Measurements from ENCODE around the gene INCENP.

The INCENP gene

GRCh38 chr11:62148271-62148980 lies 24.6 kb downstream of the INCENP start:
- Histone ChIP-seq H3K4me3 (ENCODE audit: insufficient read depth, low read depth, low read length, poor library complexity, severe bottlenecking) (no peak overlapping the region), H3K9me3 (ENCODE audit: control insufficient read depth, low read length) (no peaks in the 10 kb centered on the region), H3K36me3 (ENCODE audit: control insufficient read depth, insufficient read depth, low read length) (peaks cover 65% of the 10 kb centered on the region), H3K4me1 (ENCODE audit: control insufficient read depth, insufficient read depth, low read length, poor library complexity, severe bottlenecking) (no peaks in the 10 kb centered on the region), H3K27ac (ENCODE audit: insufficient read depth, low read length, poor library complexity, severe bottlenecking) (no peak overlapping the region), H3K27me3 (replicated peaks; ENCODE audit: control insufficient read depth, insufficient read depth, low read length, poor library complexity, severe bottlenecking) (no peaks in the 10 kb centered on the region)
- DNase-seq: no peak

- H3K36me3 ChIP-seq (ENCODE audit: control insufficient read depth, insufficient read depth, low read length): peaks cover 60% of the 10 kb centered on the region
- H3K9me3 ChIP-seq (ENCODE audit: control insufficient read depth, low read length): no peaks in the 10 kb centered on the region
- no peak overlapping the region for H3K4me3 ChIP-seq (ENCODE audit: insufficient read depth, low read depth, low read length, poor library complexity, severe bottlenecking)
- no peak overlapping the region for H3K27ac ChIP-seq (ENCODE audit: insufficient read depth, low read length, poor library complexity, severe bottlenecking)
- no peak for DNase-seq
- H3K4me1 ChIP-seq (ENCODE audit: control insufficient read depth, insufficient read depth, low read length, poor library complexity, severe bottlenecking): no peaks in the 10 kb centered on the region
- no peaks in the 10 kb centered on the region for H3K27me3 ChIP-seq (replicated peaks; ENCODE audit: control insufficient read depth, insufficient read depth, low read length, poor library complexity, severe bottlenecking)
These were observed 26.4 kb downstream of the INCENP start for GRCh38 chr11:62149986-62150886.

GRCh38 chr11:62150887-62151736 lies 27.3 kb downstream of the INCENP start:
- Histone ChIP-seq H3K36me3 (ENCODE audit: control insufficient read depth, insufficient read depth, low read length) (peaks cover 51% of the 10 kb centered on the region), H3K27ac (ENCODE audit: insufficient read depth, low read length, poor library complexity, severe bottlenecking) (no peak overlapping the region), H3K9me3 (ENCODE audit: control insufficient read depth, low read length) (no peaks in the 10 kb centered on the region), H3K27me3 (replicated peaks; ENCODE audit: control insufficient read depth, insufficient read depth, low read length, poor library complexity, severe bottlenecking) (no peaks in the 10 kb centered on the region), H3K4me3 (ENCODE audit: insufficient read depth, low read depth, low read length, poor library complexity, severe bottlenecking) (no peak overlapping the region), H3K4me1 (ENCODE audit: control insufficient read depth, insufficient read depth, low read length, poor library complexity, severe bottlenecking) (no peaks in the 10 kb centered on the region)
- no peak for DNase-seq

- Histone ChIP-seq H3K4me3 (ENCODE audit: insufficient read depth, low read depth, low read length, poor library complexity, severe bottlenecking) (no peak overlapping the region), H3K36me3 (ENCODE audit: control insufficient read depth, insufficient read depth, low read length) (peaks cover 46% of the 10 kb centered on the region), H3K27me3 (replicated peaks; ENCODE audit: control insufficient read depth, insufficient read depth, low read length, poor library complexity, severe bottlenecking) (no peaks in the 10 kb centered on the region), H3K27ac (ENCODE audit: insufficient read depth, low read length, poor library complexity, severe bottlenecking) (no peak overlapping the region), H3K4me1 (ENCODE audit: control insufficient read depth, insufficient read depth, low read length, poor library complexity, severe bottlenecking) (no peaks in the 10 kb centered on the region), H3K9me3 (ENCODE audit: control insufficient read depth, low read length) (no peaks in the 10 kb centered on the region)
- DNase-seq: no peak
These were observed 27.9 kb downstream of the INCENP start for GRCh38 chr11:62151737-62152102.

GRCh38 chr11:62152245-62153086 lies 28.7 kb downstream of the INCENP start:
- H3K4me1 ChIP-seq (ENCODE audit: control insufficient read depth, insufficient read depth, low read length, poor library complexity, severe bottlenecking): no peaks in the 10 kb centered on the region
- H3K27me3 ChIP-seq (replicated peaks; ENCODE audit: control insufficient read depth, insufficient read depth, low read length, poor library complexity, severe bottlenecking): no peaks in the 10 kb centered on the region
- peaks cover 38% of the 10 kb centered on the region for H3K36me3 ChIP-seq (ENCODE audit: control insufficient read depth, insufficient read depth, low read length)
- DNase-seq: no peak
- H3K4me3 ChIP-seq (ENCODE audit: insufficient read depth, low read depth, low read length, poor library complexity, severe bottlenecking): no peak overlapping the region
- no peak overlapping the region for H3K27ac ChIP-seq (ENCODE audit: insufficient read depth, low read length, poor library complexity, severe bottlenecking)
- no peaks in the 10 kb centered on the region for H3K9me3 ChIP-seq (ENCODE audit: control insufficient read depth, low read length)

GRCh38 chr11:62153087-62153395 lies 29.2 kb downstream of the INCENP start:
- peaks cover 33% of the 10 kb centered on the region for H3K36me3 ChIP-seq (ENCODE audit: control insufficient read depth, insufficient read depth, low read length)
- H3K9me3 ChIP-seq (ENCODE audit: control insufficient read depth, low read length): no peaks in the 10 kb centered on the region
- DNase-seq: no peak
- no peak overlapping the region for H3K4me3 ChIP-seq (ENCODE audit: insufficient read depth, low read depth, low read length, poor library complexity, severe bottlenecking)
- H3K27me3 ChIP-seq (replicated peaks; ENCODE audit: control insufficient read depth, insufficient read depth, low read length, poor library complexity, severe bottlenecking): no peaks in the 10 kb centered on the region
- H3K4me1 ChIP-seq (ENCODE audit: control insufficient read depth, insufficient read depth, low read length, poor library complexity, severe bottlenecking): no peaks in the 10 kb centered on the region
- no peak overlapping the region for H3K27ac ChIP-seq (ENCODE audit: insufficient read depth, low read length, poor library complexity, severe bottlenecking)

GRCh38 chr11:62153617-62154016 lies 29.8 kb downstream of the INCENP start:
- H3K4me3 ChIP-seq (ENCODE audit: insufficient read depth, low read depth, low read length, poor library complexity, severe bottlenecking): no peak overlapping the region
- no peaks in the 10 kb centered on the region for H3K27me3 ChIP-seq (replicated peaks; ENCODE audit: control insufficient read depth, insufficient read depth, low read length, poor library complexity, severe bottlenecking)
- H3K27ac ChIP-seq (ENCODE audit: insufficient read depth, low read length, poor library complexity, severe bottlenecking): no peak overlapping the region
- DNase-seq: no peak
- H3K4me1 ChIP-seq (ENCODE audit: control insufficient read depth, insufficient read depth, low read length, poor library complexity, severe bottlenecking): no peaks in the 10 kb centered on the region
- H3K9me3 ChIP-seq (ENCODE audit: control insufficient read depth, low read length): no peaks in the 10 kb centered on the region
- peaks cover 27% of the 10 kb centered on the region for H3K36me3 ChIP-seq (ENCODE audit: control insufficient read depth, insufficient read depth, low read length)

- H3K27ac ChIP-seq (ENCODE audit: insufficient read depth, low read length, poor library complexity, severe bottlenecking): no peak overlapping the region
- no peak overlapping the region for H3K4me3 ChIP-seq (ENCODE audit: insufficient read depth, low read depth, low read length, poor library complexity, severe bottlenecking)
- H3K36me3 ChIP-seq (ENCODE audit: control insufficient read depth, insufficient read depth, low read length): no peaks in the 10 kb centered on the region
- no peaks in the 10 kb centered on the region for H3K9me3 ChIP-seq (ENCODE audit: control insufficient read depth, low read length)
- H3K4me1 ChIP-seq (ENCODE audit: control insufficient read depth, insufficient read depth, low read length, poor library complexity, severe bottlenecking): no peaks in the 10 kb centered on the region
- no peaks in the 10 kb centered on the region for H3K27me3 ChIP-seq (replicated peaks; ENCODE audit: control insufficient read depth, insufficient read depth, low read length, poor library complexity, severe bottlenecking)
- no peak for DNase-seq
These were observed 33.8 kb downstream of the INCENP start for GRCh38 chr11:62157603-62158002.

- H3K36me3 ChIP-seq (ENCODE audit: control insufficient read depth, insufficient read depth, low read length): no peaks in the 10 kb centered on the region
- no peak overlapping the region for H3K27ac ChIP-seq (ENCODE audit: insufficient read depth, low read length, poor library complexity, severe bottlenecking)
- no peaks in the 10 kb centered on the region for H3K4me1 ChIP-seq (ENCODE audit: control insufficient read depth, insufficient read depth, low read length, poor library complexity, severe bottlenecking)
- DNase-seq: no peak
- H3K4me3 ChIP-seq (ENCODE audit: insufficient read depth, low read depth, low read length, poor library complexity, severe bottlenecking): no peak overlapping the region
- peaks cover 6% of the 10 kb centered on the region for H3K27me3 ChIP-seq (replicated peaks; ENCODE audit: control insufficient read depth, insufficient read depth, low read length, poor library complexity, severe bottlenecking)
- no peaks in the 10 kb centered on the region for H3K9me3 ChIP-seq (ENCODE audit: control insufficient read depth, low read length)
These were observed 42.6 kb downstream of the INCENP start for GRCh38 chr11:62166371-62166770.

All from effector memory CD4-positive, alpha-beta T cell (primary cell).